ENCODE results near the gene TNFRSF8. TPM values are rescaled to one million over a fixed set of nuclear protein-coding genes. Genes with fewer than 3 reads are reported as not detected.

TNFRSF8 gene
- total RNA-seq, 3 donors from 2014 or later: 0.31 to 0.51 TPM; not detected in 1

DNA sequence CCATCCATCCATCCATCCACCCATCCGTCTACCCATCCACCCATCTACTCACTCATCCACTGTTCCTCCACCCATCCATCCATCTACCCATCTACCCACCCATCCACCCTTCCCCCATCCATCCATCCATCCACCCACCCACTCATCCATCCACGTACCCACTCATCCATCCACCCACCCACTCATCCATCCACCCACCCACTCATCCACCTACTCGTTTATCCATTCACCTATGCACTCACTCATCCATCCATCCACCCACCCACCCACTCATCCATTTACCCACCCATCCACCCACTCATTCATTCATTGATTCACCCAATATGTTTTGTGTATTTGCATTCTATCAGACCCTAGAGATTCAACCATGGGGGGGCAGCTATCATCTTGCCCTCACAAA lies 27.2 kb downstream of the TNFRSF8 start:
- ATAC-seq (no peak), DNase-seq (no peak)
- Histone ChIP-seq H3K4me3 (no peak overlapping the region), H3K36me3 (ENCODE audit: low read depth) (no peaks in the 10 kb centered on the region), H3K4me1 (ENCODE audit: low read depth) (no peaks in the 10 kb centered on the region), H3K9me3 (no peaks in the 10 kb centered on the region)
- no peak for TF ChIP-seq CTCF (IDR thresholded peaks at IDR 0.05)
- intact Hi-C loops (cut with DNase I, micrococcal nuclease): no loop called here

- Histone ChIP-seq H3K9me3 (no peaks in the 10 kb centered on the region), H3K4me3 (no peak overlapping the region), H3K36me3 (ENCODE audit: low read depth) (no peaks in the 10 kb centered on the region), H3K4me1 (ENCODE audit: low read depth) (no peaks in the 10 kb centered on the region)
- TF ChIP-seq CTCF (IDR thresholded peaks at IDR 0.05): no peak
- intact Hi-C loops (cut with DNase I, micrococcal nuclease): no loop called here
- DNase-seq (no peak), ATAC-seq (no peak)
These were observed 28.1 kb downstream of the TNFRSF8 start for GRCh38 chr1:12091191-12091590.

- Histone ChIP-seq H3K9me3 (no peaks in the 10 kb centered on the region), H3K4me1 (ENCODE audit: low read depth) (no peaks in the 10 kb centered on the region), H3K4me3 (no peak overlapping the region), H3K36me3 (ENCODE audit: low read depth) (no peaks in the 10 kb centered on the region)
- no peak for DNase-seq
- intact Hi-C loops (cut with DNase I, micrococcal nuclease): no loop called here
- TF ChIP-seq CTCF (IDR thresholded peaks at IDR 0.05): no peak
- ATAC-seq: no peak
These were observed 31.1 kb downstream of the TNFRSF8 start for GRCh38 chr1:12094180-12094579.

GRCh38 chr1:12095452-12096263 lies 32.6 kb downstream of the TNFRSF8 start:
- DNase-seq (no peak), ATAC-seq (no peak)
- Histone ChIP-seq H3K4me3 (no peak overlapping the region), H3K9me3 (no peaks in the 10 kb centered on the region), H3K4me1 (ENCODE audit: low read depth) (no peaks in the 10 kb centered on the region), H3K36me3 (ENCODE audit: low read depth) (no peaks in the 10 kb centered on the region)
- TF ChIP-seq CTCF (IDR thresholded peaks at IDR 0.05): no peak
- intact Hi-C loops (cut with DNase I, micrococcal nuclease): no loop called here

GRCh38 chr1:12096615-12097014 lies 33.5 kb downstream of the TNFRSF8 start:
- no peak for TF ChIP-seq CTCF (IDR thresholded peaks at IDR 0.05)
- ATAC-seq (no peak), DNase-seq (no peak)
- Histone ChIP-seq H3K4me1 (ENCODE audit: low read depth) (no peaks in the 10 kb centered on the region), H3K9me3 (no peaks in the 10 kb centered on the region), H3K4me3 (no peak overlapping the region), H3K36me3 (ENCODE audit: low read depth) (no peaks in the 10 kb centered on the region)
- intact Hi-C loops (cut with DNase I, micrococcal nuclease): no loop called here
